CD14-positive monocyte (primary cell): ENCODE results near the gene ERC1. TPM values are rescaled to one million over a fixed set of nuclear protein-coding genes. Genes with fewer than 3 reads are reported as not detected.

Experiments used
- DNase-seq, 3 donors: peaks; one replicate each; pipeline ENCODE4 v3.0.0-alpha.2; 2011 to 2022
- H2AFZ ChIP-seq: 2 replicates; pipeline ENCODE4 v1.6.0; 2012; ENCODE audit warnings: mild to moderate bottlenecking, low read depth, low read length, inconsistent platforms; ENCODE audit not compliant: insufficient read depth, poor library complexity, severe bottlenecking
- H3K27ac ChIP-seq, 2 donors: 1 replicate in 1 of 2; 2 replicates in 1 of 2; pipeline ENCODE4 v1.5.1; 2012 to 2013; ENCODE audit warnings: low read length in 2 of 2, control low read depth in 1 of 2, inconsistent platforms in 1 of 2, low read depth in 1 of 2, mild to moderate bottlenecking in 1 of 2
- H3K27me3 ChIP-seq, 2 donors: one replicate each; pipeline versions ENCODE4 v1.6.0 to v1.6.1; 2011 to 2013; ENCODE audit warnings: low read length in 2 of 2; ENCODE audit not compliant: control insufficient read depth in 2 of 2, insufficient read depth in 2 of 2
- H3K36me3 ChIP-seq, 2 donors: replicated peaks in 1 of 2; 1 replicate in 1 of 2; 2 replicates in 1 of 2; pipeline versions ENCODE4 v1.5.1 to v1.6.1; 2012 to 2013; ENCODE audit warnings: low read length in 2 of 2, control low read depth in 1 of 2, inconsistent platforms in 1 of 2, mild to moderate bottlenecking in 1 of 2; ENCODE audit not compliant: insufficient read depth in 2 of 2, control insufficient read depth in 1 of 2
- H3K4me1 ChIP-seq, 2 donors: 1 replicate in 1 of 2; 2 replicates in 1 of 2; pipeline versions ENCODE4 v1.5.1 to v1.6.1; 2012 to 2013; ENCODE audit warnings: low read length in 2 of 2, control low read depth in 1 of 2, inconsistent platforms in 1 of 2, mild to moderate bottlenecking in 1 of 2, moderate library complexity in 1 of 2; ENCODE audit not compliant: insufficient read depth in 2 of 2, control insufficient read depth in 1 of 2
- H3K4me2 ChIP-seq: replicated peaks from 2 replicates; pipeline ENCODE3; 2012; ENCODE audit warnings: low read length, moderate library complexity, mild to moderate bottlenecking; ENCODE audit not compliant: poor library complexity, severe bottlenecking; ENCODE audit errors: extremely low read depth
- H3K4me3 ChIP-seq, 3 experiments: fragments of 200-600 bp in 1 of 3; sonication (generic) in 1 of 3; replicated peaks in 1 of 3; 1 replicate in 2 of 3; 2 replicates in 1 of 3; pipeline ENCODE4 v1.5.1; 2011 to 2013; ENCODE audit warnings: low read length in 3 of 3, mild to moderate bottlenecking in 3 of 3, control low read depth in 2 of 3, low read depth in 2 of 3, inconsistent platforms in 1 of 3, moderate library complexity in 1 of 3
- H3K79me2 ChIP-seq: 2 replicates; pipeline ENCODE4 v1.6.0; 2012; ENCODE audit warnings: mild to moderate bottlenecking, control low read depth, inconsistent platforms, low read length, moderate library complexity; ENCODE audit not compliant: insufficient read depth
- H3K9ac ChIP-seq: 2 replicates; pipeline ENCODE4 v1.6.0; 2017; ENCODE audit warnings: low read length, mild to moderate bottlenecking; ENCODE audit not compliant: insufficient read depth, poor library complexity, severe bottlenecking
- H3K9me3 ChIP-seq, 2 donors: replicated peaks in 1 of 2; 1 replicate in 1 of 2; 2 replicates in 1 of 2; pipeline versions ENCODE4 v1.5.1 to v1.6.1; 2012 to 2013; ENCODE audit warnings: low read length in 2 of 2, control low read depth in 1 of 2; ENCODE audit not compliant: control insufficient read depth in 1 of 2, insufficient read depth in 1 of 2
- H4K20me1 ChIP-seq: 2 replicates; pipeline ENCODE4 v1.6.0; 2012; ENCODE audit warnings: mild to moderate bottlenecking, low read length, control low read depth, moderate library complexity; ENCODE audit not compliant: insufficient read depth
- H3K27ac Mint-ChIP-seq, 7 donors: one replicate each; pipeline ENCODE4 v1.8.0; 2020; ENCODE audit warnings: mild to moderate bottlenecking in 7 of 7, mixed read lengths in 7 of 7, moderate library complexity in 6 of 7, inconsistent platforms in 2 of 7
- H3K27me3 Mint-ChIP-seq, 3 donors: one replicate each; pipeline ENCODE4 v1.8.0; 2021 to 2022; ENCODE audit warnings: low read depth in 3 of 3, mild to moderate bottlenecking in 3 of 3, mixed read lengths in 3 of 3, moderate library complexity in 3 of 3, inconsistent platforms in 1 of 3
- H3K36me3 Mint-ChIP-seq, 2 donors: one replicate each; pipeline ENCODE4 v1.8.0; 2020; ENCODE audit warnings: mixed read lengths in 2 of 2, inconsistent platforms in 1 of 2, mild to moderate bottlenecking in 1 of 2
- H3K4me1 Mint-ChIP-seq: one replicate; pipeline ENCODE4 v1.8.0; 2020; ENCODE audit warnings: mild to moderate bottlenecking, mixed read lengths
- H3K4me3 Mint-ChIP-seq, 2 donors: one replicate each; pipeline ENCODE4 v1.8.0; 2020; ENCODE audit warnings: mild to moderate bottlenecking in 2 of 2, mixed read lengths in 2 of 2, moderate library complexity in 1 of 2
- H3K9me3 Mint-ChIP-seq, 7 donors: one replicate each; pipeline ENCODE4 v1.8.0; 2020 to 2022; ENCODE audit warnings: mixed read lengths in 7 of 7, mild to moderate bottlenecking in 6 of 7, moderate library complexity in 6 of 7, inconsistent platforms in 2 of 7
- WGBS: methylation state at CpG from one replicate; pipeline ENCODE4 v1.1.5; 2013; ENCODE audit warnings: missing lambda C conversion rate; ENCODE audit not compliant: insufficient coverage; 5-methylcytosine and 5-hydroxymethylcytosine counted together
- intact Hi-C, 2 donors: fragments of 100-400 bp; cut with micrococcal nuclease; formaldehyde crosslinking; loops; one replicate each; pipeline versions ENCODE4 v1.15.0 to v1.15.1; 2023
- polyA plus RNA-seq, 3 donors: library from polyadenylated mRNA; depleted of rRNA in 1 of 3; unstranded in 2 of 3; stranded (reverse) in 1 of 3; fragments of 300-500 nt in 2 of 3; fragments of >200 nt in 1 of 3; fragmentation: Illumina TruSeq in 2 of 3; gene quantifications; 1 replicate in 2 of 3; 2 replicates in 1 of 3; pipeline ENCODE4 v1.2.3, GENCODE V29; 2012 to 2021
- TF ChIP-seq, protein P1 (sequence below): fragments of 200-600 bp; IDR thresholded peaks from one replicate; pipeline ENCODE4 v1.8.0; 2022; ENCODE audit warnings: antibody characterized with exemption, mild to moderate bottlenecking

ERC1 gene
- polyA plus RNA-seq, 3 donors = 4.0 to 14.3 (median 5.1) TPM

DNA sequence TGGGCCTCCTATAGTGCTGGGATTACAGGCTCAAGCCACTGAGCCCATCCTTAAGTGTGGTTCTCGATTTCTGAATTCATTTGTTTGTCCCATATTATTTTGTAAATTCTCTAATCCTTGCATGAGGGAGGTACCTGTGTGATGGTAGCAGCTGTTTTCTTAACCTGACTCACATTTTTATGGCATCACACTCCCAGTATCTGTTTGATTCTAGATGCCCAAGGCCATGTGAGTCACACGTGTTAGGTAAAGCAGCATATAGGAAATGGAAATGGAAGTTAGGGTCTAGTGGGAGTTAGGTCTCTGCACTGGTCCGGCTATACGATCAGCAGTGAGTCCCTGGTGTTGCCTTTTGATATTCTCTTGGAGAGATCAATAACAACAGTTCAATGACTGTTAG lies 198.1 kb downstream of the ERC1 start:
- peaks cover 0 to 6% of the 10 kb centered on the region in 2 donors for H3K4me1 ChIP-seq
- H3K27ac ChIP-seq = no peak overlapping the region
- H3K4me2 ChIP-seq = no peak overlapping the region
- H3K9ac ChIP-seq = no peak overlapping the region
- intact Hi-C loops = no loop called here
- H3K79me2 ChIP-seq = no peaks in the 10 kb centered on the region
- Mint-ChIP-seq H3K9me3 (no peaks in the 10 kb centered on the region), H3K4me1 (peaks cover 3% of the 10 kb centered on the region), H3K27me3 (no peaks in the 10 kb centered on the region), H3K4me3 (no peak overlapping the region), H3K27ac (no peak overlapping the region), H3K36me3 (peaks cover 60 to 69% of the 10 kb centered on the region in 2 donors)
- no peak for DNase-seq
- no peaks in the 10 kb centered on the region for H3K27me3 ChIP-seq
- no peaks in the 10 kb centered on the region for H4K20me1 ChIP-seq
- no peak overlapping the region for H2AFZ ChIP-seq
- H3K36me3 ChIP-seq = peaks cover 27 to 71% of the 10 kb centered on the region in 2 donors
- TF ChIP-seq, protein P1, sequence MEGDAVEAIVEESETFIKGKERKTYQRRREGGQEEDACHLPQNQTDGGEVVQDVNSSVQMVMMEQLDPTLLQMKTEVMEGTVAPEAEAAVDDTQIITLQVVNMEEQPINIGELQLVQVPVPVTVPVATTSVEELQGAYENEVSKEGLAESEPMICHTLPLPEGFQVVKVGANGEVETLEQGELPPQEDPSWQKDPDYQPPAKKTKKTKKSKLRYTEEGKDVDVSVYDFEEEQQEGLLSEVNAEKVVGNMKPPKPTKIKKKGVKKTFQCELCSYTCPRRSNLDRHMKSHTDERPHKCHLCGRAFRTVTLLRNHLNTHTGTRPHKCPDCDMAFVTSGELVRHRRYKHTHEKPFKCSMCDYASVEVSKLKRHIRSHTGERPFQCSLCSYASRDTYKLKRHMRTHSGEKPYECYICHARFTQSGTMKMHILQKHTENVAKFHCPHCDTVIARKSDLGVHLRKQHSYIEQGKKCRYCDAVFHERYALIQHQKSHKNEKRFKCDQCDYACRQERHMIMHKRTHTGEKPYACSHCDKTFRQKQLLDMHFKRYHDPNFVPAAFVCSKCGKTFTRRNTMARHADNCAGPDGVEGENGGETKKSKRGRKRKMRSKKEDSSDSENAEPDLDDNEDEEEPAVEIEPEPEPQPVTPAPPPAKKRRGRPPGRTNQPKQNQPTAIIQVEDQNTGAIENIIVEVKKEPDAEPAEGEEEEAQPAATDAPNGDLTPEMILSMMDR = no peak
- no peak overlapping the region for H3K4me3 ChIP-seq
- 100% methylated on average over 3 of the region's 4 CpGs for WGBS
- H3K9me3 ChIP-seq = no peaks in the 10 kb centered on the region

DNA sequence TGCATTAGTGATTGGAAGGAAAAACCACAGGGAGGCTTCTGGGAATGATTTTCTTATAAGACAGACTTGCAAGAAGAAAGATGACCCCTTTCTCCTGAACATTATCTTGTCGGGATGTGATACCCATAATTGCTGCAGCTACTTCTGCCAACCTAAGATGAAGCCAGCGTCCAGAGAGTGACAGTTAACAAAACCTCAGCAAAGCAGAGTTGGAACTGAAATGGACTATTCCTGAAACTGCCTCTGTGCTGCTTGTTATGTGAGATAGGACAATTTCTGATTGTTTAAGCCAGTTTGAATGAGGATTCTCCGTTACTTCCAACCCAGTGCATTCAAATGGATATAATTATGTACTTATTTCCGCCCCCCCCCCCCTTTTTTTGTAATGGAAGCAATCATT lies 204.5 kb downstream of the ERC1 start:
- DNase-seq = no peak
- Histone ChIP-seq H3K9ac (no peak overlapping the region), H3K4me1 (no peaks in the 10 kb centered on the region), H3K36me3 (peaks cover 19 to 68% of the 10 kb centered on the region in 2 donors), H3K9me3 (peaks cover 15 to 24% of the 10 kb centered on the region in 2 donors), H4K20me1 (no peaks in the 10 kb centered on the region), H3K4me2 (no peak overlapping the region), H2AFZ (no peak overlapping the region), H3K79me2 (no peaks in the 10 kb centered on the region), H3K27me3 (no peaks in the 10 kb centered on the region), H3K27ac (no peak overlapping the region), H3K4me3 (no peak overlapping the region)
- no peaks in the 10 kb centered on the region for H3K27me3 Mint-ChIP-seq
- H3K36me3 Mint-ChIP-seq = peaks cover 68 to 69% of the 10 kb centered on the region in 2 donors
- peaks cover 9 to 22% (median 18%) of the 10 kb centered on the region in 7 donors for H3K9me3 Mint-ChIP-seq
- TF ChIP-seq, protein P1 = no peak
- H3K4me3 Mint-ChIP-seq = no peak overlapping the region
- H3K27ac Mint-ChIP-seq = no peak overlapping the region
- intact Hi-C loops = no loop called here
- H3K4me1 Mint-ChIP-seq = no peaks in the 10 kb centered on the region
- no CpG with 5 or more reads among the region's 4 CpGs for WGBS
